A549 (cell line): ENCODE measurements around the gene RIC1. TPM values are rescaled to one million over a fixed set of nuclear protein-coding genes. Genes with fewer than 3 reads are reported as not detected.

Experiments
- ATAC-seq, 2 experiments: fragments of 200-7000 bp in 1 of 2; fragments of >200 bp in 1 of 2; cut with Nextera tagmentation in 1 of 2; cut with Tn5 transposase in 1 of 2; 3 replicates each; pipeline versions ENCODE4 v1.8.0 to v1.9.1; 2018 to 2020; ENCODE audit warnings: mild to moderate bottlenecking in 1 of 2, moderate library complexity in 1 of 2
- CTCF ChIA-PET: fragments of 300-600 bp; sonication (Branson Sonifier 250); formaldehyde crosslinking; extraction: SDS; loops from one replicate; lab custom pipeline; 2021; ENCODE audit warnings: antibody characterized with exemption, inconsistent platforms; lab: Yijun Ruan, JAX
- POLR2A ChIA-PET: fragments of 350-600 bp; formaldehyde crosslinking; extraction: SDS; loops from one replicate; lab custom pipeline; 2021; ENCODE audit warnings: antibody characterized with exemption, inconsistent platforms; lab: Yijun Ruan, JAX
- DNase-seq, 2 experiments: peaks; one replicate each; pipeline versions ENCODE4 v3.0.0 to v3.0.0-alpha.2; 2011 to 2016; ENCODE audit warnings: low read depth in 1 of 2, low spot score in 1 of 2
- FAIRE-seq: peaks from 2 replicates; lab custom pipeline; 2011; peaks lifted over from hg19 to GRCh38; lab: Jason Lieb, UNC
- H3K27ac ChIP-seq, 2 experiments: fragments of >200 bp; sonication (Bioruptor Twin); formaldehyde crosslinking; 3 replicates each; pipeline ENCODE4 v1.5.1; 2016 to 2017
- H3K4me1 ChIP-seq: fragments of >200 bp; sonication (Bioruptor Twin); formaldehyde crosslinking; 3 replicates; pipeline ENCODE4 v1.6.1; 2016
- H3K4me2 ChIP-seq: fragments of >200 bp; sonication (Bioruptor Twin); formaldehyde crosslinking; 3 replicates; pipeline ENCODE4 v1.6.1; 2016
- H3K4me3 ChIP-seq: fragments of >200 bp; sonication (Bioruptor Twin); formaldehyde crosslinking; 3 replicates; pipeline ENCODE4 v1.5.1; 2016
- H3K9me3 ChIP-seq: fragments of >200 bp; sonication (Bioruptor Twin); formaldehyde crosslinking; 3 replicates; pipeline ENCODE4 v1.6.1; 2016
- BCL3 ChIP-seq: fragments of >200 bp; sonication (Bioruptor Twin); formaldehyde crosslinking; IDR thresholded peaks from 3 replicates; pipeline ENCODE4 v1.6.1; 2016
- BHLHE40 ChIP-seq: IDR thresholded peaks from 2 replicates; pipeline ENCODE4 v1.6.1; 2012; ENCODE audit warnings: low read depth, low read length, inconsistent platforms
- CBX2 ChIP-seq: fragments of 200-600 bp; sonication (generic); IDR thresholded peaks from 2 replicates; pipeline ENCODE4 v1.6.1; 2016; ENCODE audit warnings: low read depth, mild to moderate bottlenecking, borderline replicate concordance
- CBX8 ChIP-seq: fragments of 200-600 bp; sonication (generic); IDR thresholded peaks from 2 replicates; pipeline ENCODE4 v1.6.1; 2016
- CEBPB ChIP-seq, 2 experiments: fragments of >200 bp in 1 of 2; sonication (Bioruptor Twin) in 1 of 2; formaldehyde crosslinking in 1 of 2; IDR thresholded peaks; 2 replicates each; pipeline ENCODE4 v1.6.1; 2012 to 2016
- CHD2 ChIP-seq: fragments of 150-350 bp; IDR thresholded peaks from 2 replicates; pipeline ENCODE4 v1.6.1; 2014; ENCODE audit warnings: low read length; ENCODE audit not compliant: partially characterized antibody
- CHD4 ChIP-seq: fragments of 200-600 bp; sonication (generic); IDR thresholded peaks from 2 replicates; pipeline ENCODE4 v1.6.1; 2016; ENCODE audit warnings: antibody characterized with exemption, mild to moderate bottlenecking, borderline replicate concordance
- EHF ChIP-seq: fragments of 250-450 bp; sonication (Bioruptor Pico); IDR thresholded peaks from 2 replicates; pipeline ENCODE4 v1.5.0; 2020; ENCODE audit warnings: mild to moderate bottlenecking
- EP300 ChIP-seq, 2 experiments: fragments of >200 bp; sonication (Bioruptor Twin); formaldehyde crosslinking; IDR thresholded peaks; 2 replicates in 1 of 2; 3 replicates in 1 of 2; pipeline ENCODE4 v1.6.1; 2016 to 2017
- ESRRA ChIP-seq: fragments of 150-350 bp; IDR thresholded peaks from 2 replicates; pipeline ENCODE4 v1.6.1; 2014; ENCODE audit warnings: mild to moderate bottlenecking, low read length, borderline replicate concordance
- FOSB ChIP-seq: fragments of 250-450 bp; sonication (Bioruptor Pico); IDR thresholded peaks from 2 replicates; pipeline ENCODE4 v1.5.0; 2020; ENCODE audit warnings: mild to moderate bottlenecking, moderate library complexity
- FOSL2 ChIP-seq, 2 experiments: fragments of 450-650 bp in 1 of 2; fragments of >200 bp in 1 of 2; sonication (Bioruptor Twin) in 1 of 2; formaldehyde crosslinking; IDR thresholded peaks; 2 replicates each; pipeline versions ENCODE4 v1.5.0 to v1.6.1; 2016 to 2020; ENCODE audit warnings: mild to moderate bottlenecking in 1 of 2, moderate library complexity in 1 of 2
- FOXS1 ChIP-seq: fragments of 250-450 bp; sonication (Bioruptor Pico); IDR thresholded peaks from 2 replicates; pipeline ENCODE4 v1.5.0; 2020; ENCODE audit warnings: mild to moderate bottlenecking, moderate library complexity
- GATA3 ChIP-seq: IDR thresholded peaks from 2 replicates; pipeline ENCODE4 v1.6.1; 2012; ENCODE audit warnings: borderline replicate concordance
- HDAC2 ChIP-seq: fragments of 200-600 bp; sonication (generic); IDR thresholded peaks from 2 replicates; pipeline ENCODE4 v1.6.1; 2016
- HES2 ChIP-seq: fragments of >200 bp; sonication (Bioruptor Twin); formaldehyde crosslinking; IDR thresholded peaks from 2 replicates; pipeline ENCODE4 v1.6.1; 2016
- HOXB5 ChIP-seq: fragments of 250-450 bp; sonication (Bioruptor Pico); IDR thresholded peaks from 2 replicates; pipeline ENCODE4 v1.5.0; 2020; ENCODE audit warnings: mild to moderate bottlenecking, moderate library complexity
- JUNB ChIP-seq: fragments of >200 bp; sonication (Bioruptor Twin); formaldehyde crosslinking; IDR thresholded peaks from 2 replicates; pipeline ENCODE4 v1.6.1; 2016
- KDM1A ChIP-seq: fragments of 200-600 bp; sonication (generic); IDR thresholded peaks from 2 replicates; pipeline ENCODE4 v1.6.1; 2016; ENCODE audit warnings: low read depth, mild to moderate bottlenecking
- MAX ChIP-seq: IDR thresholded peaks from 2 replicates; pipeline ENCODE4 v1.6.1; 2012
- MAZ ChIP-seq: fragments of 150-350 bp; IDR thresholded peaks from 2 replicates; pipeline ENCODE4 v1.6.1; 2014; ENCODE audit warnings: antibody characterized with exemption, low read depth, low read length, borderline replicate concordance
- MYC ChIP-seq: IDR thresholded peaks from 2 replicates; pipeline ENCODE4 v1.6.1; 2012; ENCODE audit warnings: mild to moderate bottlenecking, inconsistent platforms, low read length, improper control_type of control experiment, borderline replicate concordance
- NPAS2 ChIP-seq: fragments of 250-450 bp; sonication (Bioruptor Pico); IDR thresholded peaks from 2 replicates; pipeline ENCODE4 v1.8.0; 2022; ENCODE audit warnings: mild to moderate bottlenecking, moderate library complexity, borderline replicate concordance
- POLR2A ChIP-seq: IDR thresholded peaks from 2 replicates; pipeline ENCODE4 v1.6.1; 2012; ENCODE audit warnings: mild to moderate bottlenecking, low read length
- POLR2AphosphoS2 ChIP-seq: conservative IDR thresholded peaks from 2 replicates; pipeline ENCODE4 v1.6.1; 2012; ENCODE audit warnings: low read length, improper control_type of control experiment, inconsistent platforms
- RNF2 ChIP-seq: fragments of 200-600 bp; sonication (generic); IDR thresholded peaks from 2 replicates; pipeline ENCODE4 v1.6.1; 2016; ENCODE audit warnings: low read depth, mild to moderate bottlenecking, antibody characterized with exemption, moderate library complexity, borderline replicate concordance
- SMC3 ChIP-seq: fragments of >200 bp; sonication (Bioruptor Twin); formaldehyde crosslinking; IDR thresholded peaks from 3 replicates; pipeline ENCODE4 v1.6.1; 2018; ENCODE audit warnings: inconsistent platforms
- SREBF2 ChIP-seq: fragments of 450-650 bp; IDR thresholded peaks from 2 replicates; pipeline ENCODE4 v1.6.1; 2014; ENCODE audit warnings: mild to moderate bottlenecking, moderate library complexity
- USF2 ChIP-seq: fragments of 450-650 bp; IDR thresholded peaks from 2 replicates; pipeline ENCODE4 v1.6.1; 2014; ENCODE audit warnings: antibody characterized with exemption
- ZC3H11A ChIP-seq: fragments of 450-650 bp; IDR thresholded peaks from 2 replicates; pipeline ENCODE4 v1.6.1; 2014; ENCODE audit warnings: antibody characterized with exemption, mild to moderate bottlenecking
- ZFP36 ChIP-seq: fragments of 450-650 bp; IDR thresholded peaks from 2 replicates; pipeline ENCODE4 v1.6.1; 2014; ENCODE audit warnings: borderline replicate concordance; ENCODE audit not compliant: partially characterized antibody
- ZNF302 ChIP-seq: fragments of 250-450 bp; sonication (Bioruptor Pico); IDR thresholded peaks from 2 replicates; pipeline ENCODE4 v1.9.0; 2021; ENCODE audit warnings: inconsistent platforms, mild to moderate bottlenecking, moderate library complexity
- WGBS: methylation state at CpG from one replicate; pipeline ENCODE4 v1.1.6; 2017; ENCODE audit errors: missing lambda C conversion rate; 5-methylcytosine and 5-hydroxymethylcytosine counted together
- polyA plus RNA-seq, 4 experiments: library from polyadenylated mRNA; depleted of rRNA in 3 of 4; stranded (reverse); fragments of >200 nt; fragmentation: RNase III in 1 of 4; extraction: RNeasy Plus Mini Kit Qiagen cat#74134 plus additional on column Dnase treatment in 1 of 4; gene quantifications; 2 replicates in 3 of 4; 3 replicates in 1 of 4; pipeline ENCODE4 v1.2.3, GENCODE V29; 2011 to 2017

The RIC1 gene
- polyA plus RNA-seq, 2 of the 4 experiments (the other 2 are of a cell fraction) = 10.7 to 26.8 TPM

GRCh38 chr9:5620494-5620893 lies 8.4 kb upstream of the RIC1 start:
- Histone ChIP-seq H3K4me2 (peak overlapping the region; percentile 58), H3K4me1 (peaks cover 27% of the 10 kb centered on the region), H3K4me3 (no peak overlapping the region), H3K27ac (peak overlapping the region in 1 of 2 experiments; percentile 57; a peak in 3 of 6 replicates), H3K9me3 (no peaks in the 10 kb centered on the region)
- 50% methylated on average over 2 of the region's 2 CpGs for WGBS
- ATAC-seq (peak in 1 of 2 experiments; percentile 43; a peak in 2 of 6 replicates), DNase-seq (no peak), FAIRE-seq (no peak)
- POLR2A ChIA-PET = no interaction called here
- CTCF ChIA-PET = interaction anchor here (1.3 to 3.7 kb wide), 3 partner anchors 20 to 435 kb away, joined by 3 to 12 read pairs (median 3); partner anchors contain the start of gene CD274
- TF ChIP-seq FOXS1 (CRISPR knock-in tag) (no peak), BHLHE40 (no peak), FOSB (no peak), CBX2 (no peak), MAX (no peak), MAZ (no peak), BCL3 (no peak), ESRRA (no peak), EHF (no peak)

GRCh38 chr9:5621327-5621726 lies 7.6 kb upstream of the RIC1 start:
- ATAC-seq = peak in 1 of 2 experiments; percentile 71; a peak in 3 of 6 replicates
- peak; percentile 12 to 28 for DNase-seq
- Histone ChIP-seq H3K9me3 (no peaks in the 10 kb centered on the region), H3K27ac (peak overlapping the region; percentile 3 to 57; a peak in 3 of 6 replicates), H3K4me1 (peaks cover 27% of the 10 kb centered on the region), H3K4me2 (peak overlapping the region; percentile 58), H3K4me3 (no peak overlapping the region)
- 70% methylated on average over 4 of the region's 4 CpGs for WGBS
- POLR2A ChIA-PET = interaction anchor here (0.5 to 1.0 kb wide), 2 partner anchors 13 to 196 kb away, joined by 3 read pairs; no protein-coding TSS in a partner anchor
- TF ChIP-seq SMC3 (no peak), HES2 (no peak), BHLHE40 (no peak), ZNF302 (CRISPR knock-in tag) (no peak), ESRRA (no peak), MAX (no peak), CHD4 (no peak), POLR2AphosphoS2 (no peak), FOSB (no peak), CHD2 (no peak)
- CTCF ChIA-PET = interaction anchor here (1.3 to 3.7 kb wide), 4 partner anchors 21 to 435 kb away, joined by 3 to 12 read pairs (median 5); partner anchors contain the start of gene CD274
- peak; percentile 13 for FAIRE-seq

- no peak overlapping the region for H3K4me3 ChIP-seq
- DNase-seq (peak in 1 of 2 experiments; percentile 25), FAIRE-seq (no peak), ATAC-seq (peak; percentile 59 to 79; a peak in 3 of 6 replicates)
- 15% methylated on average over 3 of the region's 3 CpGs for WGBS
- H3K27ac ChIP-seq = peak overlapping the region; percentile 26 to 68; a peak in 3 of 6 replicates
- H3K9me3 ChIP-seq = no peaks in the 10 kb centered on the region
- POLR2A ChIA-PET = interaction anchor here (0.5 to 1.0 kb wide), 2 partner anchors 13 to 195 kb away, joined by 3 read pairs; no protein-coding TSS in a partner anchor
- CTCF ChIA-PET = interaction anchor here (1.3 to 3.7 kb wide), 4 partner anchors 21 to 436 kb away, joined by 3 to 12 read pairs (median 5); partner anchors contain the start of gene CD274
- H3K4me1 ChIP-seq = peaks cover 31% of the 10 kb centered on the region
- H3K4me2 ChIP-seq = peak overlapping the region; percentile 58
- TF ChIP-seq ESRRA (no peak), ZNF302 (CRISPR knock-in tag) (no peak), KDM1A (no peak), POLR2A (no peak), SREBF2 (no peak), HDAC2 (no peak), RNF2 (no peak), POLR2AphosphoS2 (no peak), USF2 (no peak), CHD2 (no peak), EP300 (IDR thresholded peaks at IDR 0.05) (0 out of 5 replicates have a peak, but pooled peaks of 1 of the 2 experiments have one; percentile 12), SMC3 (no peak), CBX8 (no peak), ZC3H11A (no peak), GATA3 (peak; percentile 44; the same call in 1 of the 2 replicates), HOXB5 (no peak), JUNB (peak; percentile 82), FOSL2 (IDR thresholded peaks at IDR 0.05) (peak; percentile 66), FOSL2 (CRISPR knock-in tag; IDR thresholded peaks at IDR 0.05) (peak; percentile 85), ZFP36 (no peak), NPAS2 (CRISPR knock-in tag) (no peak), MYC (no peak), CEBPB (IDR thresholded peaks at IDR 0.05) (peak; percentile 32 to 72; a peak in 3 of 4 replicates), CHD4 (no peak)
Observed at GRCh38 chr9:5622016-5622415, 6.9 kb upstream of the RIC1 start.
